T-helper 1 cell treated with Interleukin-12 subunit alpha and Interleukin-12 subunit beta and Interleukin-4 antibody, amounts not matched to agents 30 μg/mL and 1 μg/mL, for 36 hours (primary cell): ENCODE measurements around the gene CARD10.

Experiments
- H3K27ac Mint-ChIP-seq: one replicate; pipeline ENCODE4 v1.8.0; 2021; ENCODE audit warnings: mild to moderate bottlenecking, mixed read lengths
- H3K27me3 Mint-ChIP-seq: one replicate; pipeline ENCODE4 v1.8.0; 2021; ENCODE audit warnings: low read depth, mixed read lengths
- H3K36me3 Mint-ChIP-seq: one replicate; pipeline ENCODE4 v1.8.0; 2021; ENCODE audit warnings: low read depth, mixed read lengths
- H3K4me1 Mint-ChIP-seq: one replicate; pipeline ENCODE4 v1.8.0; 2021; ENCODE audit warnings: low read depth, mixed read lengths
- H3K4me3 Mint-ChIP-seq: one replicate; pipeline ENCODE4 v1.8.0; 2021; ENCODE audit warnings: mild to moderate bottlenecking, moderate library complexity, mixed read lengths
- H3K9me3 Mint-ChIP-seq: one replicate; pipeline ENCODE4 v1.8.0; 2021; ENCODE audit warnings: mixed read lengths

The CARD10 gene

DNA sequence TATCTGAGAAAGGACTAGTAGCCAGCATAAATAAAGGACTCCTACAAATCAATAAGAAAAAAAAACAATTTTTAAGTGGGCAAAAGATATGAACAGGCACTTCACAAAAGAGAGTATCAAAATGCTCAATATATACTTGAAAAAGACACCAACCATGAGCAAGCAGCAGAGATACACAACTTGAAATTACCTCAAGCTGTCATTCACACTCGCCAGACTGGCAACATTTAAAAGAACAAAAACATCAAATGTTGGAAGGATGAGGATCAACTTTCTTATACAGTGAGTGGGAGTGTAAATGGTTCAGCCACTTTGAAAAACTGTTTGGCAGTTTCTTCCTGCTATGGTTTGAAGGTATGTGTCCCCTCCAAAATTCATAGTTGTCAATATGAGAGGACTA is 68.0 kb downstream of the CARD10 start:
- H3K36me3 Mint-ChIP-seq: no peaks in the 10 kb centered on the region
- no peaks in the 10 kb centered on the region for H3K4me1 Mint-ChIP-seq
- peaks cover 3% of the 10 kb centered on the region for H3K27me3 Mint-ChIP-seq
- no peak overlapping the region for H3K4me3 Mint-ChIP-seq
- H3K27ac Mint-ChIP-seq: no peak overlapping the region
- no peaks in the 10 kb centered on the region for H3K9me3 Mint-ChIP-seq

DNA sequence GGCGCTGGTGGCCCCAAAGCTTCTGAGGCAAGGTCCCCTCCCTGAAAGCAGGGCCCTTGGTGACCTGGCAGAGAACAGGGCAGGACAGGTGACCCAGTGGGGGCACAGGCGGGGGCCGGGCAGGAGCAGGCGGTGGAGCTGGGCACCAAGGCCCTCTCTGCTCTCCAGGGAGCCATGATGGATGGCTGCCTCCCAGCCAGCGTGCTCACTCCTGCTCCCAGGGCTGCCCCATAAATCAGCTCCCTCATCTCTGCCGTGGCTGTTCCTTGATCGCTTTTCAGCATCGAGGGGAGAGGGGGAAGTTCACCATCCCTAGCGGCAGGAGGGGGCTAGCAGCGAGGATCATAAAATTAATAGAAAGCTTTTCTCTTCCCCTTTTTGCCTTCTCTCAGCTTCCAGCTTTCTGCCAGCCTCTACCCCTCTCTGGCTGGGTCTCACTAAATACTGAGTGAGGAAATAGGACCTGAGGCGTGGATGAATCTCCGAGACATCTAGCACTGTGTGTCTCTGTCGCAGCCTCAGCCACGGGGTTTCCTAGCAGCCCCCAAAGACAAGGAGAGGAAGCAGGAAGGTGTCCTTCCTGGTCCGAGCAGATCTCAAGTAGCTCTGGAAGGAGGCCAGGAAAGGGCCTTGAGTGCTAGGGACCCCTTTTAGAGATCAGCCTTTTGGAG is 69.7 kb downstream of the CARD10 start:
- Mint-ChIP-seq H3K36me3 (no peaks in the 10 kb centered on the region), H3K27ac (no peak overlapping the region), H3K4me1 (no peaks in the 10 kb centered on the region), H3K9me3 (no peaks in the 10 kb centered on the region), H3K4me3 (no peak overlapping the region), H3K27me3 (no peaks in the 10 kb centered on the region)

- H3K4me3 Mint-ChIP-seq: no peak overlapping the region
- no peaks in the 10 kb centered on the region for H3K27me3 Mint-ChIP-seq
- H3K9me3 Mint-ChIP-seq: no peaks in the 10 kb centered on the region
- no peak overlapping the region for H3K27ac Mint-ChIP-seq
- no peaks in the 10 kb centered on the region for H3K4me1 Mint-ChIP-seq
- no peaks in the 10 kb centered on the region for H3K36me3 Mint-ChIP-seq
Measured at GRCh38 chr22:37448516-37449127, 70.6 kb downstream of the CARD10 start.

GRCh38 chr22:37445501-37445900 is 73.7 kb downstream of the CARD10 start:
- Mint-ChIP-seq H3K27me3 (peaks cover 6% of the 10 kb centered on the region), H3K4me3 (no peak overlapping the region), H3K27ac (no peak overlapping the region), H3K4me1 (peaks cover 5% of the 10 kb centered on the region), H3K36me3 (no peaks in the 10 kb centered on the region), H3K9me3 (no peaks in the 10 kb centered on the region)

- Mint-ChIP-seq H3K4me1 (peaks cover 5% of the 10 kb centered on the region), H3K4me3 (no peak overlapping the region), H3K27ac (no peak overlapping the region), H3K36me3 (no peaks in the 10 kb centered on the region), H3K27me3 (peaks cover 11% of the 10 kb centered on the region), H3K9me3 (no peaks in the 10 kb centered on the region)
Measured at GRCh38 chr22:37443977-37444376, 75.2 kb downstream of the CARD10 start.

GRCh38 chr22:37443086-37443485 is 76.1 kb downstream of the CARD10 start:
- Mint-ChIP-seq H3K4me1 (peaks cover 5% of the 10 kb centered on the region), H3K27ac (no peak overlapping the region)

GRCh38 chr22:37442537-37442936 is 76.7 kb downstream of the CARD10 start:
- H3K9me3 Mint-ChIP-seq: no peaks in the 10 kb centered on the region
- H3K36me3 Mint-ChIP-seq: no peaks in the 10 kb centered on the region
- H3K4me1 Mint-ChIP-seq: peaks cover 5% of the 10 kb centered on the region
- no peak overlapping the region for H3K4me3 Mint-ChIP-seq
- H3K27ac Mint-ChIP-seq: no peak overlapping the region
- peaks cover 14% of the 10 kb centered on the region for H3K27me3 Mint-ChIP-seq

More at GRCh38 chr22:37443086-37443485, 76.1 kb downstream of the CARD10 start:
- Mint-ChIP-seq H3K27me3 (peaks cover 14% of the 10 kb centered on the region), H3K36me3 (no peaks in the 10 kb centered on the region), H3K9me3 (no peaks in the 10 kb centered on the region), H3K4me3 (no peak overlapping the region)

GRCh38 chr22:37442135-37442534 is 77.1 kb downstream of the CARD10 start:
- H3K9me3 Mint-ChIP-seq: no peaks in the 10 kb centered on the region
- H3K36me3 Mint-ChIP-seq: no peaks in the 10 kb centered on the region
- no peak overlapping the region for H3K27ac Mint-ChIP-seq
- H3K4me3 Mint-ChIP-seq: no peak overlapping the region
- H3K27me3 Mint-ChIP-seq: peaks cover 14% of the 10 kb centered on the region
- peaks cover 5% of the 10 kb centered on the region for H3K4me1 Mint-ChIP-seq

DNA sequence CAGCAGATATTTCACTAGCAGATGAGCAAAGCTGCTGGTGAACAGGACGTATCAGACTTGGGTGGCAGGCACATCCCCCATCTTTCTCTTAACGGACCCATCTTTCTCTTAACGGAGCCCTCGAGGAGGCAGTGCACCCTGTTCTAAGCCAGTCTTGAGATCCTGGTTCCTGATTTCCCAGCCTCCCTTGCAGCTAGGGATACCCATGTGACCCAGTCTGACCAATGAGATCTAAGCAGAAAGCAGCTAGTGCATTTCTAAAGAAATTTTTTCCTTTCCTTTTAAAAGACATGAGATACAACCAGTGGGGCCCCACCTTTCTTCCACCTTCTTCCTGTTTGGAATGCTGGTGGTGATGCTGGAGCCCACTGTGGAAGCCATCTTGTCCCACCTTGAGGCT is 78.3 kb downstream of the CARD10 start:
- no peaks in the 10 kb centered on the region for H3K36me3 Mint-ChIP-seq
- H3K9me3 Mint-ChIP-seq: no peaks in the 10 kb centered on the region
- peaks cover 14% of the 10 kb centered on the region for H3K27me3 Mint-ChIP-seq
- H3K4me1 Mint-ChIP-seq: peaks cover 5% of the 10 kb centered on the region
- no peak overlapping the region for H3K27ac Mint-ChIP-seq
- H3K4me3 Mint-ChIP-seq: no peak overlapping the region
